Measurements from ENCODE around the gene SLC17A5. TPM values are rescaled to one million over a fixed set of nuclear protein-coding genes. Genes with fewer than 3 reads are reported as not detected.

SLC17A5 gene
- total and polyA plus RNA-seq, 9 of the 15 experiments (the other 6 are each of a cell fraction or from before 2014, with no cell fraction given) = 1.3 to 7.2 (median 3.4) TPM

- no peak for TF ChIP-seq ZC3H11A (IDR thresholded peaks at IDR 0.05; ENCODE audit: low read depth, low read length)
- TF ChIP-seq, protein P1, sequence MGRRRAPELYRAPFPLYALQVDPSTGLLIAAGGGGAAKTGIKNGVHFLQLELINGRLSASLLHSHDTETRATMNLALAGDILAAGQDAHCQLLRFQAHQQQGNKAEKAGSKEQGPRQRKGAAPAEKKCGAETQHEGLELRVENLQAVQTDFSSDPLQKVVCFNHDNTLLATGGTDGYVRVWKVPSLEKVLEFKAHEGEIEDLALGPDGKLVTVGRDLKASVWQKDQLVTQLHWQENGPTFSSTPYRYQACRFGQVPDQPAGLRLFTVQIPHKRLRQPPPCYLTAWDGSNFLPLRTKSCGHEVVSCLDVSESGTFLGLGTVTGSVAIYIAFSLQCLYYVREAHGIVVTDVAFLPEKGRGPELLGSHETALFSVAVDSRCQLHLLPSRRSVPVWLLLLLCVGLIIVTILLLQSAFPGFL (CRISPR knock-in tag; IDR thresholded peaks at IDR 0.05) = no peak
- no peak for TF ChIP-seq ZNF717 (CRISPR knock-in tag; IDR thresholded peaks at IDR 0.05)
- peak; percentile 29; the same call in 1 of the 2 replicates for TF ChIP-seq CEBPB (tag; IDR thresholded peaks at IDR 0.05)
- TF ChIP-seq POLR2AphosphoS2 (IDR thresholded peaks at IDR 0.05; ENCODE audit: low read length) = no peak
- no peak for TF ChIP-seq NBN (IDR thresholded peaks at IDR 0.05; ENCODE audit: low read depth)
- peak; percentile 57; the same call in 1 of the 2 replicates for TF ChIP-seq SPI1 (IDR thresholded peaks at IDR 0.05; ENCODE audit: borderline replicate concordance, low read depth, low read length)
- no peak for TF ChIP-seq SMAD2 (IDR thresholded peaks at IDR 0.05; ENCODE audit: low read depth, low read length)
- no peak for TF ChIP-seq RBM39 (optimal IDR thresholded peaks at IDR 0.05; ENCODE audit: low read depth, low read length)
- TF ChIP-seq CTBP1 (IDR thresholded peaks at IDR 0.05; ENCODE audit: borderline replicate concordance) = no peak
- DNase-seq (ENCODE audit: extremely low read depth in 1 of 4, low spot score in 3 of 4) (no peak), ATAC-seq (peak; percentile 37; the same call in 1 of the 3 replicates), FAIRE-seq (no peak)
- Histone ChIP-seq H2AFZ (ENCODE audit: low read depth, low read length) (no peak overlapping the region), H3K9ac (ENCODE audit: insufficient read depth in 1 of 2, low read depth in 2 of 2, low read length in 2 of 2) (no peak overlapping the region), H3K9me3 (replicated peaks; ENCODE audit: control insufficient read depth, insufficient read depth, low read depth, low read length) (no peaks in the 10 kb centered on the region), H3K79me2 (ENCODE audit: control insufficient read depth, insufficient read depth, low read length) (no peaks in the 10 kb centered on the region), H3K4me2 (ENCODE audit: insufficient read depth, low read length) (no peak overlapping the region), H3K4me3 (no peak overlapping the region), H3K27ac (ENCODE audit: extremely low read depth, low read depth, low read length) (no peak overlapping the region), H3K27me3 (ENCODE audit: control insufficient read depth in 2 of 2, insufficient read depth in 2 of 2, low read length in 2 of 2) (peaks cover 0 to 2% of the 10 kb centered on the region in 2 experiments; a peak in 2 of 5 replicates), H3K36me3 (ENCODE audit: control insufficient read depth, insufficient read depth, low read length) (no peaks in the 10 kb centered on the region), H4K20me1 (replicated peaks; ENCODE audit: control insufficient read depth, insufficient read depth, low read length) (no peaks in the 10 kb centered on the region; the same call in 1 of the 2 replicates), H3K4me1 (replicated peaks in 1 of 2; ENCODE audit: control insufficient read depth in 2 of 2, insufficient read depth in 2 of 2, low read length in 2 of 2) (no peaks in the 10 kb centered on the region), H3K9me1 (ENCODE audit: control insufficient read depth, insufficient read depth, low read length) (no peaks in the 10 kb centered on the region)
- intact Hi-C loops (cut with micrococcal nuclease) (loop anchor here (10.0 kb wide), 1 partner anchor 153 kb away; no protein-coding TSS in a partner anchor), in situ Hi-C loops (cut with MboI) (no loop called here)
- 5% methylated on average over 8 of the region's 8 CpGs for WGBS (ENCODE audit: insufficient coverage, low coverage, missing lambda C conversion rate)
- ChIA-PET POLR2A (no interaction called here), CTCF (ENCODE audit: low intra/inter-chr PET ratio) (no interaction called here)
- BruUV-seq (replicated peaks) = no TSS peak
These were observed 18.3 kb upstream of the SLC17A5 start for GRCh38 chr6:73671911-73672685.

Measured in K562 (cell line).